Measurements from ENCODE around the gene PLXND1. TPM values are rescaled to one million over a fixed set of nuclear protein-coding genes. Genes with fewer than 3 reads are reported as not detected.

The PLXND1 gene
- total and polyA plus RNA-seq, 2 donors (not counting 1 experiment from before 2014, with no cell fraction given), result 3.3 to 74.4 TPM

DNA sequence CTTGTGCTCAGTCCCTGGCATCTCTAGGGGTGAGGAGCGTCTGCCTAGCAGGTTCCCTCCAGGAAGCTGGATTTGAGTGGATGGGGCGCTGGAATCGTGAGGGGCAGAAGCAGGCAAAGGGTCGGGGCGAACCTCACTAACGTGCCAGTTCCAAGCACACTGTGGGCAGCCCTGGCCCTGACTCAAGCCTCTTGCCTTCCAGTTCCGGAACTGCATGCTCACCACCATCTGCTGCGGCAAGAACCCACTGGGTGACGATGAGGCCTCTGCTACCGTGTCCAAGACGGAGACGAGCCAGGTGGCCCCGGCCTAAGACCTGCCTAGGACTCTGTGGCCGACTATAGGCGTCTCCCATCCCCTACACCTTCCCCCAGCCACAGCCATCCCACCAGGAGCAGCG, 73.1 kb downstream of the PLXND1 start:
- no peak overlapping the region for H2AFZ ChIP-seq (ENCODE audit: insufficient read depth, low read depth, low read length, poor library complexity, severe bottlenecking)
- Mint-ChIP-seq H3K4me1 (no peaks in the 10 kb centered on the region), H3K4me3 (no peak overlapping the region), H3K9me3 (ENCODE audit: insufficient read depth) (no peaks in the 10 kb centered on the region), H3K27me3 (peaks cover 3% of the 10 kb centered on the region), H3K27ac (no peak overlapping the region)
- no peak for TF ChIP-seq EZH2 (IDR thresholded peaks at IDR 0.05; ENCODE audit: borderline replicate concordance, insufficient read depth, low read depth, low read length, poor library complexity, severe bottlenecking)
- TF ChIP-seq, protein P1, sequence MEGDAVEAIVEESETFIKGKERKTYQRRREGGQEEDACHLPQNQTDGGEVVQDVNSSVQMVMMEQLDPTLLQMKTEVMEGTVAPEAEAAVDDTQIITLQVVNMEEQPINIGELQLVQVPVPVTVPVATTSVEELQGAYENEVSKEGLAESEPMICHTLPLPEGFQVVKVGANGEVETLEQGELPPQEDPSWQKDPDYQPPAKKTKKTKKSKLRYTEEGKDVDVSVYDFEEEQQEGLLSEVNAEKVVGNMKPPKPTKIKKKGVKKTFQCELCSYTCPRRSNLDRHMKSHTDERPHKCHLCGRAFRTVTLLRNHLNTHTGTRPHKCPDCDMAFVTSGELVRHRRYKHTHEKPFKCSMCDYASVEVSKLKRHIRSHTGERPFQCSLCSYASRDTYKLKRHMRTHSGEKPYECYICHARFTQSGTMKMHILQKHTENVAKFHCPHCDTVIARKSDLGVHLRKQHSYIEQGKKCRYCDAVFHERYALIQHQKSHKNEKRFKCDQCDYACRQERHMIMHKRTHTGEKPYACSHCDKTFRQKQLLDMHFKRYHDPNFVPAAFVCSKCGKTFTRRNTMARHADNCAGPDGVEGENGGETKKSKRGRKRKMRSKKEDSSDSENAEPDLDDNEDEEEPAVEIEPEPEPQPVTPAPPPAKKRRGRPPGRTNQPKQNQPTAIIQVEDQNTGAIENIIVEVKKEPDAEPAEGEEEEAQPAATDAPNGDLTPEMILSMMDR (IDR thresholded peaks at IDR 0.05), result no peak
- no peak overlapping the region for H3K27ac ChIP-seq (ENCODE audit: low read length in 2 of 2)
- no peaks in the 10 kb centered on the region for H3K79me2 ChIP-seq (ENCODE audit: control insufficient read depth, insufficient read depth, low read length)
- no peak for DNase-seq
- no peak overlapping the region for H3K4me3 ChIP-seq (ENCODE audit: control extremely low read depth in 1 of 5, extremely low read depth in 1 of 5, insufficient read depth in 1 of 5, low read depth in 2 of 5, low read length in 4 of 5)
- POLR2A ChIA-PET, result no interaction called here
- ATAC-seq (ENCODE audit: low read depth), result no peak
- intact Hi-C loops (cut with micrococcal nuclease), result no loop called here
- WGBS (ENCODE audit: insufficient coverage), result 95% methylated on average over 13 of the region's 16 CpGs
- no peaks in the 10 kb centered on the region for H4K20me1 ChIP-seq (ENCODE audit: control insufficient read depth, insufficient read depth, low read length, poor library complexity, severe bottlenecking)
- H3K9me3 ChIP-seq (ENCODE audit: control extremely low read depth in 1 of 3, control insufficient read depth in 2 of 3, insufficient read depth in 1 of 3, low read length in 2 of 3), result no peaks in the 10 kb centered on the region
- H3K4me2 ChIP-seq (replicated peaks; ENCODE audit: low read depth, low read length, poor library complexity, severe bottlenecking), result no peak overlapping the region
- H3K4me1 ChIP-seq (ENCODE audit: control insufficient read depth in 2 of 2, insufficient read depth in 2 of 2, low read length in 2 of 2), result no peaks in the 10 kb centered on the region
- H3K27me3 ChIP-seq (replicated peaks in 1 of 4; ENCODE audit: control extremely low read depth in 1 of 4, control insufficient read depth in 3 of 4, insufficient read depth in 4 of 4, low read length in 3 of 4), result peaks cover 0 to 2% (median 0%) of the 10 kb centered on the region in 4 experiments
- CTCF ChIA-PET, result no interaction called here
- no peaks in the 10 kb centered on the region for H3K36me3 ChIP-seq (replicated peaks in 1 of 2; ENCODE audit: control extremely low read depth in 1 of 2, control insufficient read depth in 1 of 2, extremely low read depth in 1 of 2, insufficient read depth in 2 of 2, low read length in 1 of 2)
- no peak overlapping the region for H3K9ac ChIP-seq (ENCODE audit: low read length)

- H3K9ac ChIP-seq (ENCODE audit: low read length), result no peak overlapping the region
- WGBS (ENCODE audit: insufficient coverage), result 97% methylated on average over 20 of the region's 20 CpGs
- H3K4me1 ChIP-seq (ENCODE audit: control insufficient read depth in 2 of 2, insufficient read depth in 2 of 2, low read length in 2 of 2), result peaks cover 0 to under 1% of the 10 kb centered on the region in 2 donors
- no peak overlapping the region for H2AFZ ChIP-seq (ENCODE audit: insufficient read depth, low read depth, low read length, poor library complexity, severe bottlenecking)
- peaks cover 0 to 2% (median 0%) of the 10 kb centered on the region in 4 experiments for H3K27me3 ChIP-seq (replicated peaks in 1 of 4; ENCODE audit: control extremely low read depth in 1 of 4, control insufficient read depth in 3 of 4, insufficient read depth in 4 of 4, low read length in 3 of 4)
- ChIA-PET CTCF (no interaction called here), POLR2A (no interaction called here)
- peaks cover 3% of the 10 kb centered on the region for H3K27me3 Mint-ChIP-seq
- no peak overlapping the region for H3K4me2 ChIP-seq (replicated peaks; ENCODE audit: low read depth, low read length, poor library complexity, severe bottlenecking)
- H3K4me1 Mint-ChIP-seq, result peaks cover 2% of the 10 kb centered on the region
- ATAC-seq (ENCODE audit: low read depth), result no peak
- H3K79me2 ChIP-seq (ENCODE audit: control insufficient read depth, insufficient read depth, low read length), result no peaks in the 10 kb centered on the region
- no peaks in the 10 kb centered on the region for H3K9me3 Mint-ChIP-seq (ENCODE audit: insufficient read depth)
- TF ChIP-seq EZH2 (IDR thresholded peaks at IDR 0.05; ENCODE audit: borderline replicate concordance, insufficient read depth, low read depth, low read length, poor library complexity, severe bottlenecking), result no peak
- intact Hi-C loops (cut with micrococcal nuclease), result no loop called here
- H3K36me3 ChIP-seq (replicated peaks in 1 of 2; ENCODE audit: control extremely low read depth in 1 of 2, control insufficient read depth in 1 of 2, extremely low read depth in 1 of 2, insufficient read depth in 2 of 2, low read length in 1 of 2), result no peaks in the 10 kb centered on the region
- no peaks in the 10 kb centered on the region for H4K20me1 ChIP-seq (ENCODE audit: control insufficient read depth, insufficient read depth, low read length, poor library complexity, severe bottlenecking)
- no peak overlapping the region for H3K4me3 Mint-ChIP-seq
- DNase-seq, result no peak
- H3K27ac Mint-ChIP-seq, result no peak overlapping the region
- H3K27ac ChIP-seq (ENCODE audit: low read length in 2 of 2), result no peak overlapping the region
- H3K4me3 ChIP-seq (ENCODE audit: control extremely low read depth in 1 of 5, extremely low read depth in 1 of 5, insufficient read depth in 1 of 5, low read depth in 2 of 5, low read length in 4 of 5), result no peak overlapping the region
- H3K9me3 ChIP-seq (ENCODE audit: control extremely low read depth in 1 of 3, control insufficient read depth in 2 of 3, insufficient read depth in 1 of 3, low read length in 2 of 3), result no peaks in the 10 kb centered on the region
Observed at GRCh38 chr3:129532261-129532660, 74.2 kb downstream of the PLXND1 start.
